DOHH2 (cell line): Measurements from ENCODE around the gene ARL8B.
"Not testable (repeated sequence)": the region's sequence is repeated elsewhere in the genome, so short reads cannot be mapped to it uniquely, and the experiment has no call there.

Source experiments
- H3F3A ChIP-seq: fragments of 200-600 bp; sonication (generic), shearing (Covaris generic); 2 replicates; pipeline ENCODE4 v1.6.0; 2016; ENCODE audit warnings: antibody characterized with exemption, mild to moderate bottlenecking; ENCODE audit not compliant: control insufficient read depth, insufficient read depth
- H3K27ac ChIP-seq: fragments of 200-600 bp; sonication (generic); 2 replicates; pipeline ENCODE4 v1.5.1; 2014; ENCODE audit warnings: low read depth, mild to moderate bottlenecking, low read length, moderate library complexity
- H3K27me3 ChIP-seq: fragments of 200-600 bp; sonication (generic); 2 replicates; pipeline ENCODE4 v1.6.1; 2014; ENCODE audit warnings: mild to moderate bottlenecking, low read length, mixed read lengths; ENCODE audit not compliant: control insufficient read depth
- H3K36me3 ChIP-seq: fragments of 200-600 bp; sonication (generic); 2 replicates; pipeline ENCODE4 v1.6.1; 2014; ENCODE audit warnings: mild to moderate bottlenecking, low read length, moderate library complexity, mixed read lengths; ENCODE audit not compliant: control insufficient read depth
- H3K4me1 ChIP-seq: fragments of 200-600 bp; sonication (generic); 2 replicates; pipeline ENCODE4 v1.6.1; 2014; ENCODE audit warnings: mild to moderate bottlenecking, low read length, mixed read lengths; ENCODE audit not compliant: control insufficient read depth
- H3K4me2 ChIP-seq: fragments of 200-600 bp; sonication (generic); 2 replicates; pipeline ENCODE4 v1.6.0; 2014; ENCODE audit warnings: mild to moderate bottlenecking, low read length, moderate library complexity
- H3K4me3 ChIP-seq: fragments of 200-600 bp; sonication (generic); 2 replicates; pipeline ENCODE4 v1.5.1; 2014; ENCODE audit warnings: mild to moderate bottlenecking, low read length, mixed read lengths
- H3K79me2 ChIP-seq: fragments of 200-600 bp; sonication (generic); 2 replicates; pipeline ENCODE4 v1.6.1; 2014; ENCODE audit warnings: mild to moderate bottlenecking, low read length, mixed read lengths; ENCODE audit not compliant: control insufficient read depth
- H3K9me2 ChIP-seq: fragments of 200-600 bp; sonication (generic); replicated peaks from 2 replicates; pipeline ENCODE4 v1.6.1; 2014; ENCODE audit warnings: mild to moderate bottlenecking, low read length, mixed read lengths; ENCODE audit not compliant: control insufficient read depth
- H3K9me3 ChIP-seq: fragments of 200-600 bp; sonication (generic); 2 replicates; pipeline ENCODE4 v1.6.1; 2014; ENCODE audit warnings: antibody characterized with exemption, low read length, mixed read lengths; ENCODE audit not compliant: control insufficient read depth, insufficient read depth
- H4K20me1 ChIP-seq: fragments of 200-600 bp; sonication (generic); 2 replicates; pipeline ENCODE4 v1.6.0; 2014; ENCODE audit warnings: low read depth, mild to moderate bottlenecking, antibody characterized with exemption, low read length, moderate library complexity; ENCODE audit not compliant: control insufficient read depth, insufficient read depth
- EZH2phosphoT487 ChIP-seq: fragments of 200-600 bp; sonication (generic); IDR thresholded peaks from 2 replicates; pipeline ENCODE4 v1.6.1; 2017; ENCODE audit warnings: borderline replicate concordance, mild to moderate bottlenecking, antibody characterized with exemption, low read length, moderate library complexity, mixed read lengths
- TF ChIP-seq, protein P1 (sequence below): fragments of 200-600 bp; sonication (generic); IDR thresholded peaks from one replicate; pipeline ENCODE4 v1.5.1; 2014; ENCODE audit warnings: antibody characterized with exemption, mild to moderate bottlenecking, low read depth, low read length; ENCODE audit not compliant: poor library complexity, severe bottlenecking

The ARL8B gene

DNA sequence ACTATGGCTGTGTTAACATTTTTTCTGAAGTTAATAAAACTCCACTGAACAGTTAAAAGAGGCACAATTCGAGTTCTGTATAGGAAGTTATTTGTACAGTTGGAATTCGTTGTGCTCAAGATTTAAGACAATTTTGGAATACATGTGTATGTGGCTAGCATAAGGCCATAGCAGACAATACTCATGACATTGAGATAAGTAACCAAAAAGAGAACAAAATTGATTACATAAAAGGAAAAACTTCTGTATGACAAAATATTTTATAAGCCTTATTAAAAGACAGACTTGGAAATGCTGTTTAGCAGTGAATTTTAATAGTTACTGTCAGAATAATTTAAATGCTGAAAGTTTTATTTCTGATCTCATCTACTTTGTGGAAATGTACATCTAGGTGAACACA lies 47.7 kb downstream of the ARL8B start:
- Histone ChIP-seq H3K79me2 (peaks cover 65% of the 10 kb centered on the region), H3K9me3 (no peaks in the 10 kb centered on the region), H3K4me3 (peak overlapping the region; percentile 34), H3K27ac (no peak overlapping the region), H3K27me3 (no peaks in the 10 kb centered on the region), H4K20me1 (no peaks in the 10 kb centered on the region), H3F3A (peaks cover 16% of the 10 kb centered on the region), H3K4me1 (peaks cover 41% of the 10 kb centered on the region), H3K4me2 (peak overlapping the region; percentile 51), H3K9me2 (no peaks in the 10 kb centered on the region), H3K36me3 (peaks cover 49% of the 10 kb centered on the region)
- no peak for TF ChIP-seq EZH2phosphoT487
- TF ChIP-seq, protein P1, sequence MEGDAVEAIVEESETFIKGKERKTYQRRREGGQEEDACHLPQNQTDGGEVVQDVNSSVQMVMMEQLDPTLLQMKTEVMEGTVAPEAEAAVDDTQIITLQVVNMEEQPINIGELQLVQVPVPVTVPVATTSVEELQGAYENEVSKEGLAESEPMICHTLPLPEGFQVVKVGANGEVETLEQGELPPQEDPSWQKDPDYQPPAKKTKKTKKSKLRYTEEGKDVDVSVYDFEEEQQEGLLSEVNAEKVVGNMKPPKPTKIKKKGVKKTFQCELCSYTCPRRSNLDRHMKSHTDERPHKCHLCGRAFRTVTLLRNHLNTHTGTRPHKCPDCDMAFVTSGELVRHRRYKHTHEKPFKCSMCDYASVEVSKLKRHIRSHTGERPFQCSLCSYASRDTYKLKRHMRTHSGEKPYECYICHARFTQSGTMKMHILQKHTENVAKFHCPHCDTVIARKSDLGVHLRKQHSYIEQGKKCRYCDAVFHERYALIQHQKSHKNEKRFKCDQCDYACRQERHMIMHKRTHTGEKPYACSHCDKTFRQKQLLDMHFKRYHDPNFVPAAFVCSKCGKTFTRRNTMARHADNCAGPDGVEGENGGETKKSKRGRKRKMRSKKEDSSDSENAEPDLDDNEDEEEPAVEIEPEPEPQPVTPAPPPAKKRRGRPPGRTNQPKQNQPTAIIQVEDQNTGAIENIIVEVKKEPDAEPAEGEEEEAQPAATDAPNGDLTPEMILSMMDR: no peak

DNA sequence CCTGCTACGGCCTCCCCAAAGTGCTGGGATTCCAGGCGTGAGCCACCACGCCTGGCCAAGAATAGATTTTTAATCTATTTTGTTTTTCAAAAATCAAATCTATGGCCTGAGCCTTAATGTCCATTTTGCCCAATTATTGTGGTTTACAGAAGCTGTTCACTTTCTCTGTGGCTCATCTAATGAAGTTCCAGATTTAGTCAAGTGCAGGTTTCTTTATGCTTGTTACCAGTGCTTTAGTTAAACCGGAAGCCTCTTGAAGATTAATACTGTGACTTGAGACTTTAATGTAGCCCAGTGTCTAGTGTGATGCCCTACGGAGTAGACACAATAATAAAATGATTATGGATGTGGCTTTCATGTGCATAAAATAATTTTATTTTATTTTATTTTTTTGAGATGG lies 48.9 kb downstream of the ARL8B start:
- Histone ChIP-seq H3F3A (peaks cover 16% of the 10 kb centered on the region), H4K20me1 (no peaks in the 10 kb centered on the region), H3K9me2 (no peaks in the 10 kb centered on the region), H3K9me3 (no peaks in the 10 kb centered on the region), H3K4me3 (no peak overlapping the region), H3K27me3 (no peaks in the 10 kb centered on the region), H3K36me3 (peaks cover 60% of the 10 kb centered on the region), H3K79me2 (peaks cover 61% of the 10 kb centered on the region), H3K4me1 (peaks cover 48% of the 10 kb centered on the region), H3K27ac (no peak overlapping the region), H3K4me2 (no peak overlapping the region)
- TF ChIP-seq EZH2phosphoT487: no peak
- TF ChIP-seq, protein P1: no peak

DNA sequence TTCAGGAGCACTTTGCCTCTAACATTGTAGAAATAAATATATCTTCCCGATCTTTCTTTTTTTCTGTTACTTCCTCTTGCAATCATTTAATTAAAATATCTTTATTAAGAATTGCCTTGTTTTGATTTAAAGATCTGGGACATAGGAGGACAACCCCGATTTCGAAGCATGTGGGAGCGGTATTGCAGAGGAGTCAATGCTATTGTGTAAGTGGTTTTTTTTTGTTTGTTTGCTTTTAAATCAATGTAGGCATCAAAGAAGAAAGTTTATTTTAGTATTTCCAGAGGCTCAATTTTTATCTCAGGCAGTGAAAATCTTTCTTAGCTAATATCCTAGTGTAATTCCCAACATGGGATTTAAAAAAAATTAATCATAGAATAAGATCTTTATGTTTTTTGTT lies 49.9 kb downstream of the ARL8B start:
- Histone ChIP-seq H3F3A (peaks cover 20% of the 10 kb centered on the region), H3K27me3 (no peaks in the 10 kb centered on the region), H3K4me1 (peaks cover 53% of the 10 kb centered on the region), H3K4me3 (no peak overlapping the region), H3K9me2 (no peaks in the 10 kb centered on the region), H3K9me3 (no peaks in the 10 kb centered on the region), H3K4me2 (no peak overlapping the region), H3K36me3 (peaks cover 70% of the 10 kb centered on the region), H3K27ac (no peak overlapping the region), H3K79me2 (peaks cover 59% of the 10 kb centered on the region), H4K20me1 (no peaks in the 10 kb centered on the region)
- TF ChIP-seq EZH2phosphoT487: no peak
- TF ChIP-seq, protein P1: no peak

DNA sequence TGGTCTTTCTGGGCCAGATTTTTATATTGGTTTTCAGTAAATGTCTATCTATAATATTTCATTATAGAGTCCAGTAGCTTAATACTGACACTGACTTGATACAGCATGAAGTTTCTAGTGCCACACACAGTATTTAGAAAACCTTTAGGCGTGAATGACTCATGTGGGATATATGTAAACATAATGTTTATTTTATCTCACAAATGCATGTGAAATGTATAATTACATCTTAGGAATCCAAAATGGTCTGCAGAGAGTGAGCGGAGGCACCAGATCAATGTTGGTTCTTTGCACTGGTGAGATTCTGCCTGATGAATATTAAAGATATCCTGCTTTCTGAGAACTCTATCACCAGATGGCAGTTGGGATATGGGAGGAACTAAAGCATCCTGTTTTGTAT lies 56.9 kb downstream of the ARL8B start:
- Histone ChIP-seq H3K4me3 (peak overlapping the region; percentile 65), H3K4me1 (peaks cover 87% of the 10 kb centered on the region), H3K79me2 (peaks cover 55% of the 10 kb centered on the region), H3K36me3 (peaks cover 82% of the 10 kb centered on the region), H3K27ac (peak overlapping the region; percentile 100), H3F3A (peaks cover 56% of the 10 kb centered on the region), H3K4me2 (peak overlapping the region; percentile 95)
- not testable (repeated sequence) for H3K27me3 ChIP-seq, H3K9me3 ChIP-seq, H4K20me1 ChIP-seq, H3K9me2 ChIP-seq
